ENCODE measurements around the gene RAD51B.

Gene RAD51B

DNA sequence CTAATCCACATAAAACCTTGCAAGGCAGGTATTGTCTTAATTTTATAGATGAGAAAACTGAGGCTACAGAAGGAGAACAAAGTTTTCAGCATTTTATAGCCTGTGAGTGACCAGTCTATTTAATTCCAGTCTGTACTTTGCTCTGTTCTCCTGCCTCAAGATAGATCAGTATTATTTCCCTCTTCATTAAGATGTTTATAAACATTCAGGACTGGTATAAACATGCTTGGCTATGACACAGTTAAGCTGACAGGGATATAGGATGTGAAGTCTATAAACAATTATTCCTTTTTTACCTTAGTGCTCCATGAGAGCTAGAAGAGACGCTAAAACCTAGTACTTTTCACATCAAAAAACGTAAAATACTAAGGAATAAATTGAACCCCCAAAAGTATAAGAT lies 287.3 kb downstream of the RAD51B start:
- ChIA-PET CTCF (interaction anchor here (0.8 kb wide), 1 partner anchor 711 kb away, joined by 3 read pairs; no protein-coding TSS in a partner anchor), POLR2A (no interaction called here)
- H3K9me3 ChIP-seq (ENCODE audit: control insufficient read depth, insufficient read depth, low read depth, low read length): no peaks in the 10 kb centered on the region; the same call in 1 of the 2 replicates
- TF ChIP-seq ZNF350 (tag by site-specific recombination; IDR thresholded peaks at IDR 0.05): no peak
- no peak for TF ChIP-seq ZNF596 (tag by site-specific recombination; IDR thresholded peaks at IDR 0.05)
- TF ChIP-seq, protein P1, sequence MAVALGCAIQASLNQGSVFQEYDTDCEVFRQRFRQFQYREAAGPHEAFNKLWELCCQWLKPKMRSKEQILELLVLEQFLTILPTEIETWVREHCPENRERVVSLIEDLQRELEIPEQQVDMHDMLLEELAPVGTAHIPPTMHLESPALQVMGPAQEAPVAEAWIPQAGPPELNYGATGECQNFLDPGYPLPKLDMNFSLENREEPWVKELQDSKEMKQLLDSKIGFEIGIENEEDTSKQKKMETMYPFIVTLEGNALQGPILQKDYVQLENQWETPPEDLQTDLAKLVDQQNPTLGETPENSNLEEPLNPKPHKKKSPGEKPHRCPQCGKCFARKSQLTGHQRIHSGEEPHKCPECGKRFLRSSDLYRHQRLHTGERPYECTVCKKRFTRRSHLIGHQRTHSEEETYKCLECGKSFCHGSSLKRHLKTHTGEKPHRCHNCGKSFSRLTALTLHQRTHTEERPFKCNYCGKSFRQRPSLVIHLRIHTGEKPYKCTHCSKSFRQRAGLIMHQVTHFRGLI (tag by site-specific recombination; IDR thresholded peaks at IDR 0.05): no peak
- TF ChIP-seq, protein P2, sequence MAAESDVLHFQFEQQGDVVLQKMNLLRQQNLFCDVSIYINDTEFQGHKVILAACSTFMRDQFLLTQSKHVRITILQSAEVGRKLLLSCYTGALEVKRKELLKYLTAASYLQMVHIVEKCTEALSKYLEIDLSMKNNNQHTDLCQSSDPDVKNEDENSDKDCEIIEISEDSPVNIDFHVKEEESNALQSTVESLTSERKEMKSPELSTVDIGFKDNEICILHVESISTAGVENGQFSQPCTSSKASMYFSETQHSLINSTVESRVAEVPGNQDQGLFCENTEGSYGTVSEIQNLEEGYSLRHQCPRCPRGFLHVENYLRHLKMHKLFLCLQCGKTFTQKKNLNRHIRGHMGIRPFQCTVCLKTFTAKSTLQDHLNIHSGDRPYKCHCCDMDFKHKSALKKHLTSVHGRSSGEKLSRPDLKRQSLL (tag by site-specific recombination; IDR thresholded peaks at IDR 0.05): no peak
- TF ChIP-seq ZSCAN23 (tag by site-specific recombination; IDR thresholded peaks at IDR 0.05): no peak
- TF ChIP-seq ZNF184 (tag by site-specific recombination; IDR thresholded peaks at IDR 0.05): no peak
- TF ChIP-seq ZNF560 (tag by site-specific recombination; IDR thresholded peaks at IDR 0.05; ENCODE audit: borderline replicate concordance): no peak
- TF ChIP-seq BCL11A (tag by site-specific recombination; IDR thresholded peaks at IDR 0.05; ENCODE audit: low read depth): no peak
- no peak for TF ChIP-seq ZNF114 (tag by site-specific recombination; IDR thresholded peaks at IDR 0.05)
- TF ChIP-seq, protein P3, sequence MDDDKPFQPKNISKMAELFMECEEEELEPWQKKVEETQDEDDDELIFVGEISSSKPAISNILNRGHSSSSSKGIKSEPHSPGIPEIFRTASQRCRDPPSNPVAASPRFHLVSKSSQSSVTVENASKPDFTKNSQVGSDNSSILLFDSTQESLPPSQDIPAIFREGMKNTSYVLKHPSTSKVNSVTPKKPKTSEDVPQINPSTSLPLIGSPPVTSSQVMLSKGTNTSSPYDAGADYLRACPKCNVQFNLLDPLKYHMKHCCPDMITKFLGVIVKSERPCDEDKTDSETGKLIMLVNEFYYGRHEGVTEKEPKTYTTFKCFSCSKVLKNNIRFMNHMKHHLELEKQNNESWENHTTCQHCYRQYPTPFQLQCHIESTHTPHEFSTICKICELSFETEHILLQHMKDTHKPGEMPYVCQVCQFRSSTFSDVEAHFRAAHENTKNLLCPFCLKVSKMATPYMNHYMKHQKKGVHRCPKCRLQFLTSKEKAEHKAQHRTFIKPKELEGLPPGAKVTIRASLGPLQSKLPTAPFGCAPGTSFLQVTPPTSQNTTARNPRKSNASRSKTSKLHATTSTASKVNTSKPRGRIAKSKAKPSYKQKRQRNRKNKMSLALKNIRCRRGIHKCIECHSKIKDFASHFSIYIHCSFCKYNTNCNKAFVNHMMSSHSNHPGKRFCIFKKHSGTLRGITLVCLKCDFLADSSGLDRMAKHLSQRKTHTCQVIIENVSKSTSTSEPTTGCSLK (tag by site-specific recombination; IDR thresholded peaks at IDR 0.05): no peak
- no peak for TF ChIP-seq ZNF157 (tag by site-specific recombination; IDR thresholded peaks at IDR 0.05)
- TF ChIP-seq, protein P4, sequence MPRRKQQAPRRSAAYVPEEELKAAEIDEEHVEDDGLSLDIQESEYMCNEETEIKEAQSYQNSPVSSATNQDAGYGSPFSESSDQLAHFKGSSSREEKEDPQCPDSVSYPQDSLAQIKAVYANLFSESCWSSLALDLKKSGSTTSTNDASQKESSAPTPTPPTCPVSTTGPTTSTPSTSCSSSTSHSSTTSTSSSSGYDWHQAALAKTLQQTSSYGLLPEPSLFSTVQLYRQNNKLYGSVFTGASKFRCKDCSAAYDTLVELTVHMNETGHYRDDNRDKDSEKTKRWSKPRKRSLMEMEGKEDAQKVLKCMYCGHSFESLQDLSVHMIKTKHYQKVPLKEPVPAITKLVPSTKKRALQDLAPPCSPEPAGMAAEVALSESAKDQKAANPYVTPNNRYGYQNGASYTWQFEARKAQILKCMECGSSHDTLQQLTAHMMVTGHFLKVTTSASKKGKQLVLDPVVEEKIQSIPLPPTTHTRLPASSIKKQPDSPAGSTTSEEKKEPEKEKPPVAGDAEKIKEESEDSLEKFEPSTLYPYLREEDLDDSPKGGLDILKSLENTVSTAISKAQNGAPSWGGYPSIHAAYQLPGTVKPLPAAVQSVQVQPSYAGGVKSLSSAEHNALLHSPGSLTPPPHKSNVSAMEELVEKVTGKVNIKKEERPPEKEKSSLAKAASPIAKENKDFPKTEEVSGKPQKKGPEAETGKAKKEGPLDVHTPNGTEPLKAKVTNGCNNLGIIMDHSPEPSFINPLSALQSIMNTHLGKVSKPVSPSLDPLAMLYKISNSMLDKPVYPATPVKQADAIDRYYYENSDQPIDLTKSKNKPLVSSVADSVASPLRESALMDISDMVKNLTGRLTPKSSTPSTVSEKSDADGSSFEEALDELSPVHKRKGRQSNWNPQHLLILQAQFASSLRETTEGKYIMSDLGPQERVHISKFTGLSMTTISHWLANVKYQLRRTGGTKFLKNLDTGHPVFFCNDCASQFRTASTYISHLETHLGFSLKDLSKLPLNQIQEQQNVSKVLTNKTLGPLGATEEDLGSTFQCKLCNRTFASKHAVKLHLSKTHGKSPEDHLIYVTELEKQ (tag by site-specific recombination; IDR thresholded peaks at IDR 0.05; ENCODE audit: borderline replicate concordance): no peak
- TF ChIP-seq, protein P5, sequence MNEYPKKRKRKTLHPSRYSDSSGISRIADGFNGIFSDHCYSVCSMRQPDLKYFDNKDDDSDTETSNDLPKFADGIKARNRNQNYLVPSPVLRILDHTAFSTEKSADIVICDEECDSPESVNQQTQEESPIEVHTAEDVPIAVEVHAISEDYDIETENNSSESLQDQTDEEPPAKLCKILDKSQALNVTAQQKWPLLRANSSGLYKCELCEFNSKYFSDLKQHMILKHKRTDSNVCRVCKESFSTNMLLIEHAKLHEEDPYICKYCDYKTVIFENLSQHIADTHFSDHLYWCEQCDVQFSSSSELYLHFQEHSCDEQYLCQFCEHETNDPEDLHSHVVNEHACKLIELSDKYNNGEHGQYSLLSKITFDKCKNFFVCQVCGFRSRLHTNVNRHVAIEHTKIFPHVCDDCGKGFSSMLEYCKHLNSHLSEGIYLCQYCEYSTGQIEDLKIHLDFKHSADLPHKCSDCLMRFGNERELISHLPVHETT (tag by site-specific recombination; IDR thresholded peaks at IDR 0.05): no peak
- TF ChIP-seq, protein P6, sequence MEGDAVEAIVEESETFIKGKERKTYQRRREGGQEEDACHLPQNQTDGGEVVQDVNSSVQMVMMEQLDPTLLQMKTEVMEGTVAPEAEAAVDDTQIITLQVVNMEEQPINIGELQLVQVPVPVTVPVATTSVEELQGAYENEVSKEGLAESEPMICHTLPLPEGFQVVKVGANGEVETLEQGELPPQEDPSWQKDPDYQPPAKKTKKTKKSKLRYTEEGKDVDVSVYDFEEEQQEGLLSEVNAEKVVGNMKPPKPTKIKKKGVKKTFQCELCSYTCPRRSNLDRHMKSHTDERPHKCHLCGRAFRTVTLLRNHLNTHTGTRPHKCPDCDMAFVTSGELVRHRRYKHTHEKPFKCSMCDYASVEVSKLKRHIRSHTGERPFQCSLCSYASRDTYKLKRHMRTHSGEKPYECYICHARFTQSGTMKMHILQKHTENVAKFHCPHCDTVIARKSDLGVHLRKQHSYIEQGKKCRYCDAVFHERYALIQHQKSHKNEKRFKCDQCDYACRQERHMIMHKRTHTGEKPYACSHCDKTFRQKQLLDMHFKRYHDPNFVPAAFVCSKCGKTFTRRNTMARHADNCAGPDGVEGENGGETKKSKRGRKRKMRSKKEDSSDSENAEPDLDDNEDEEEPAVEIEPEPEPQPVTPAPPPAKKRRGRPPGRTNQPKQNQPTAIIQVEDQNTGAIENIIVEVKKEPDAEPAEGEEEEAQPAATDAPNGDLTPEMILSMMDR (tag by site-specific recombination; IDR thresholded peaks at IDR 0.05): no peak
- no peak for TF ChIP-seq ZNF473 (tag by site-specific recombination; IDR thresholded peaks at IDR 0.05)
- TF ChIP-seq ZNF146 (tag by site-specific recombination; IDR thresholded peaks at IDR 0.05): no peak
- TF ChIP-seq, protein P7, sequence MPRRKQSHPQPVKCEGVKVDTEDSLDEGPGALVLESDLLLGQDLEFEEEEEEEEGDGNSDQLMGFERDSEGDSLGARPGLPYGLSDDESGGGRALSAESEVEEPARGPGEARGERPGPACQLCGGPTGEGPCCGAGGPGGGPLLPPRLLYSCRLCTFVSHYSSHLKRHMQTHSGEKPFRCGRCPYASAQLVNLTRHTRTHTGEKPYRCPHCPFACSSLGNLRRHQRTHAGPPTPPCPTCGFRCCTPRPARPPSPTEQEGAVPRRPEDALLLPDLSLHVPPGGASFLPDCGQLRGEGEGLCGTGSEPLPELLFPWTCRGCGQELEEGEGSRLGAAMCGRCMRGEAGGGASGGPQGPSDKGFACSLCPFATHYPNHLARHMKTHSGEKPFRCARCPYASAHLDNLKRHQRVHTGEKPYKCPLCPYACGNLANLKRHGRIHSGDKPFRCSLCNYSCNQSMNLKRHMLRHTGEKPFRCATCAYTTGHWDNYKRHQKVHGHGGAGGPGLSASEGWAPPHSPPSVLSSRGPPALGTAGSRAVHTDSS (tag by site-specific recombination; IDR thresholded peaks at IDR 0.05): no peak
- no peak for TF ChIP-seq ZNF416 (tag by site-specific recombination; IDR thresholded peaks at IDR 0.05)
- no peak for TF ChIP-seq ZNF660 (tag by site-specific recombination; IDR thresholded peaks at IDR 0.05)
- H3K27ac ChIP-seq (ENCODE audit: extremely low read depth, low read depth, low read length): no peak overlapping the region
- H3K36me3 ChIP-seq (ENCODE audit: control insufficient read depth in 2 of 2, insufficient read depth in 1 of 2, low read length in 2 of 2): no peaks in the 10 kb centered on the region
- no peak overlapping the region for H3K4me3 ChIP-seq (ENCODE audit: low read depth, low read length)
- peaks cover 43% of the 10 kb centered on the region for H3K4me1 ChIP-seq (ENCODE audit: control insufficient read depth, insufficient read depth, low read length)

All from HEK293 (cell line).